Right lung (tissue), 5 donors: ENCODE data around the gene TRPC3. TPM values are rescaled to one million over a fixed set of nuclear protein-coding genes. Genes with fewer than 3 reads are reported as not detected.

Source experiments
- DNase-seq, 2 donors: peaks; one replicate each; pipeline ENCODE4 v3.0.0-alpha.2; 2013
- polyA plus RNA-seq, 5 donors: library from polyadenylated mRNA; unstranded; fragments of 120-200 nt; gene quantifications; one replicate each; pipeline versions ENCODE4 v1.2.1 to v1.2.3, GENCODE V29; 2013; ENCODE audit warnings: inconsistent platforms in 1 of 5, low replicate concordance in 1 of 5; ENCODE audit not compliant: insufficient read length in 5 of 5, insufficient read depth in 1 of 5

The TRPC3 gene
- polyA plus RNA-seq, 5 donors = 5.2 to 8.5 (median 6.4) TPM

- DNase-seq = no peak
These were observed 75.8 kb downstream of the TRPC3 start for GRCh38 chr4:121876070-121876469.

DNA sequence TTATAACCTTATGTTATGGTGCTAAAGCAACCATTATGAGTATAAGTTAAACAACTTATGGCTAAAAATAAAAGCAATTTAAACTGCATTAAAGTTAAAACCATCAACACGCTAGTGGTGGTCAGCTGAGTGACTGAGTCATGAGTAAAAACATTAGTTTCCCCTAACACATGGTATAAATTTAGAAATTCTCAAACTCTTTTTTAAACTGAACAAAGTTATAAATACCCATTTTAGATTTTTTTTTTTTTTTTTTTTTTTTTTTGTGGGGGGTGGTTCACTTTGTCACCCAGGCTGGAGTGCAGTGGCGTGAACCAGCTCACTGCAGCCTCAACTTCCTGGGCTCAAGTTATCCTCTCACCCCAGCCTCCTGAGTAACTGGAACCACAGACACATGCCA lies 76.2 kb downstream of the TRPC3 start:
- no peak for DNase-seq

DNA sequence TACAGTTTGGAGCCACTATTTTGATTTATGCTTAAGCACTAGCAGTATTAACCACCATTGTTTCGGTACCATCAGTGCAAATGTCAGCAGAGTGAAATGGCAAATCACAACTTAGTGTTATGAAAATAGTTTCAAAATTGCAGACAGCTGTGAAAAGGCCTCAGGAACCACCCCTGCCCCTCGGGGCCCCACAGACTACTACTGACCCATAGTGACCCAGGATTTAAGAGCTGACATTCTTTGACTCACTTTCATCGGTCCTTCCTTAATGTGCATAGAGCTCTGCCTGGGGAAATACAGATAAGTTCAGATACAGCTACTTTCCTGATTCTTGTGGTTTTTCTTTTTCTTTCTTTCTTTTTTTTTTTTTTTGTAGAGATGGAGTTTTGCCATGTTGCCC lies 78.3 kb downstream of the TRPC3 start:
- DNase-seq = no peak

DNA sequence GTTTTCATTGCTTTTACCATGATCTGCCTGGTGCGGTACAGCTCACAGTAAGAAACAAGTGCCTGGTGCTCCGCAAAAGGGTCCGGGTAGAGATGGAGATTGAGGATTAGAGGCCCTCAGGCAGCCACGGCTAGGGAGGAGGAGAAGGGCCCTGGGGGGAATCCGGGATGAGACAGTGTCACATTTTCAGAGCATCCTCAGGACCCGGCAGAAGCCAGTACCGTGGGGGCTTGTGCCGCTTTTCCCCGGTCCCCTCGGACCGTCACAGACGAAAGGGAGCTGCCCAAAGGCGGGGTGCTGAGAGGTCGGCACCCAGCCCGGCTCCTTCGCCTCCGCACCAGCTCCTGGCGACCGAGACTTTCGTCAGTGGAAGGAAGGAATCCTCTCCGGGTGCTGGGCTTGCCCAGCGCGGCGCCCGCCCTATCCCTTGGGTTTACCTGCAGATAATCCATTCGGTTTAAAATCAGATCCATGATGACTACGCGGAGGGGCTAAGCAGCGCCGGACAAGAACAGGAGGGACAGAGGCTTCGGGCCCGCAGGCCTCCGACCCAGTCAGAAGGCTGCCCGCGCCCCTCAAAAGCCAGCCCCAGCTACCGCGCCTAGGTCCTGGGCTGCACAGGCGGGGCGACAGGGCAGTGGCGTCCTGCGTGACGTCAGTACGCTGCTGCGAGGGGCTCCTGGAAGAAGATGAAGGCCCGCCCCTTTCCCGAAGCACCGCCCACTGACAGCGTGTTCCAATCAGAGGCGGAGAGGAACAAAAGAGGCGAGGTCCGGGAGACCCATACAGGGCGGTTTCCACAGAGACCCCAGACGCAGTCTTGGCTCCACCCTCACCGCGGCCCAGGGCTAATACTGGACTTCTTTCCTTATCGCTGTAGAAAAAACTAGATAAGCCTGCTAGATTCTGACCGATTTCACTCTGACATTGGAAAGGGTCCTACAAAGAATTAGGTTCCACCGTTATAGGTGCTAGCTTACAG lies 81.7 kb downstream of the TRPC3 start, which contains the start of gene BBS7:
Gene BBS7, minus strand, starts transcription at position 634 of the 982 bp plus-strand sequence. Its CDS starts 161 bp downstream, at position 473.
- peak; percentile 98 for DNase-seq

- DNase-seq = no peak
These were observed 88.1 kb downstream of the TRPC3 start for GRCh38 chr4:121863799-121864198.

GRCh38 chr4:121861426-121861825 lies 90.4 kb downstream of the TRPC3 start:
- no peak for DNase-seq

- no peak for DNase-seq
These were observed 91.7 kb downstream of the TRPC3 start for GRCh38 chr4:121860121-121860520.

DNA sequence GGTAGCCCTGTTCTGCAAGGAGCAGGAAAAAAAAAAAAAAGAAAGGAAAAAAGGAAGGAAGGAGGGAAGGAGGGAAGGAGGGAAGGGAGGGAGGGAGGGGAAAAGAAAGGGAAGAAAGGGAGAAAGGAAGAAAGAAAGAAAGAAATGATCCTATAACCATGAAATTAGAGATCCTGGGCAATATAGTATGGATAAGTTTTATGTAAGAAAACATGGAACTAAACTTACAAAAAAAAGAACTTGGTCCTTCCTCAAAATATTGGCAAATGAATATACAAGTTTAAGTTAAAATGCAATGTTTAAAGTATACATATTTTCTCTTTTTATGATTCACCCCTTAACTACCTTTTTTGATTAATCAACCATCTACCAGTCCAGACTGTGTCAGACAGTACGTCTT lies 100.5 kb downstream of the TRPC3 start:
- no peak for DNase-seq

GRCh38 chr4:121846662-121847061 lies 105.2 kb downstream of the TRPC3 start:
- DNase-seq = no peak

DNA sequence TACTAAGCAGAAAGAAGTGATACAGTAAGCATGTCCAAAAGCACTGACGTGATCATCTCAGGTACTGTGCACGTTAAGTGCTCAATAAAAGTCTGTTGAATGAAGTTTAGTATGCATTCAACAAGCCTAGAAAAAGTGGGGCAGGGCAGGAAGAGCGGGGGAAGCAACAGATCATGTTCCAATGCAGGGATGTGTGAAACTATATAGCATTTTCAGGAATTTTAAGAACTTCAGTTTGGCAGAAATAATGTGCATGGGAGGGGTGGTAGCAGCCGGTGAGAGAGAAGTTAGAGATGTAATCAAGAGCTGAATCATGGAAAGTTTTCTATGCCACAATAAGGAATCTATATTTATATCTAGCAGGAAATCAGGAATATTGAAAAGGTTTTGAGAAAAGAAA lies 109.0 kb downstream of the TRPC3 start:
- no peak for DNase-seq

- no peak for DNase-seq
These were observed 113.7 kb downstream of the TRPC3 start for GRCh38 chr4:121838136-121838535.

DNA sequence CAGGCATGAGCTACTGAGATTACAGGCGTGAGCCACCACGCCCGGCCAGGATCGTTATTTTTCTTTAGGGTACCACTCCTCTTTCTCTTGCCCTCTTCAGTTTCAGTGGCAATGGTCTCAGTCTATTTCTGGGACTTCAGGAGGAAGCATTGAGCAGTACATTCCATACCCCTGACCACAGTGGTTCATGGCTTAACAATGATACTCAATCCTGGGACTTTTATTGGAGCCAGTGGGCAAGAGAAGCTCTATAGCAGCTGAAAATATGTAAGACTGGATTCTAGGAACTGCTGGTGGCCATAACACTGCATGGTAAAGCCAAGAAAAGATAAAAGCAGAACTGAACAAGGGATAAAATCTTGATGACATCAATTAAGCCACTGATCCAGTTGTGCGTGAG lies 122.3 kb downstream of the TRPC3 start:
- DNase-seq = no peak

Other genes starting within 250 kb of the TRPC3 start
- 10 to 100 TPM; 16.5 to 22.3 (median 17.7) TPM for gene SMIM43, start 186.9 kb downstream of the TRPC3 start, polyA plus RNA-seq
- 10 to 100 TPM; 48.0 to 72.7 (median 58.4) TPM for gene EXOSC9, start 150.7 kb downstream of the TRPC3 start, polyA plus RNA-seq
- 10 to 100 TPM; 22.5 to 75.7 (median 39.3) TPM for gene CCNA2, start 128.2 kb downstream of the TRPC3 start, polyA plus RNA-seq
- 10 to 100 TPM; 21.4 to 34.8 (median 33.5) TPM for gene BBS7, start 81.6 kb downstream of the TRPC3 start, polyA plus RNA-seq
- 100 to 1,000 TPM in 4 of 5 donors, 10 to 100 TPM in 1; 64.3 to 134 (median 108) TPM for gene BLTP1, start 200.3 kb upstream of the TRPC3 start, polyA plus RNA-seq